HepG2 (cell line): ENCODE data around the gene DENND1C. TPM values are rescaled to one million over a fixed set of nuclear protein-coding genes. Genes with fewer than 3 reads are reported as not detected.

ENCODE experiments used
- AGO2 ChIP-seq: fragments of 200-400 bp; formaldehyde crosslinking; optimal IDR thresholded peaks from 2 replicates; pipeline ENCODE3; 2017; ENCODE audit warnings: mild to moderate bottlenecking, low read depth, low read length, moderate library complexity
- BCL3 ChIP-seq: sonication (generic); formaldehyde crosslinking; IDR thresholded peaks from 2 replicates; pipeline ENCODE4 v1.5.1; 2020; ENCODE audit warnings: mild to moderate bottlenecking, missing genetic modification reagents, moderate library complexity
- BRCA1 ChIP-seq: sonication (generic); formaldehyde crosslinking; IDR thresholded peaks from 2 replicates; pipeline ENCODE4 v1.4.0; 2020; ENCODE audit warnings: missing genetic modification reagents
- FOXK1 ChIP-seq: sonication (generic); formaldehyde crosslinking; IDR thresholded peaks from 2 replicates; pipeline ENCODE4 v1.4.0; 2020; ENCODE audit warnings: low read depth, missing genetic modification reagents, borderline replicate concordance
- HNRNPLL ChIP-seq: fragments of 200-400 bp; formaldehyde crosslinking; IDR thresholded peaks from 2 replicates; pipeline ENCODE4 v1.6.1; 2017; ENCODE audit warnings: mild to moderate bottlenecking, low read depth, low read length; ENCODE audit not compliant: poor library complexity, severe bottlenecking
- HOXA3 ChIP-seq: sonication (generic); formaldehyde crosslinking; IDR thresholded peaks from 2 replicates; pipeline ENCODE4 v1.5.0; 2020; ENCODE audit warnings: missing genetic modification reagents
- JUN ChIP-seq: sonication (generic); formaldehyde crosslinking; IDR thresholded peaks from 2 replicates; pipeline ENCODE4 v1.4.0; 2020; ENCODE audit warnings: mild to moderate bottlenecking, missing genetic modification reagents
- MXI1 ChIP-seq: IDR thresholded peaks from 3 replicates; pipeline ENCODE4 v1.6.1; 2012; ENCODE audit warnings: low read depth, low read length, inconsistent platforms, borderline replicate concordance
- SMYD3 ChIP-seq: sonication (generic); formaldehyde crosslinking; IDR thresholded peaks from 2 replicates; pipeline ENCODE4 v1.8.1; 2023; ENCODE audit warnings: mild to moderate bottlenecking, missing genetic modification reagents
- SNAPC5 ChIP-seq: sonication (generic); formaldehyde crosslinking; IDR thresholded peaks from 2 replicates; pipeline ENCODE4 v1.8.1; 2023; ENCODE audit warnings: mild to moderate bottlenecking, missing genetic modification reagents, borderline replicate concordance
- ZBTB7B ChIP-seq: sonication (generic); formaldehyde crosslinking; IDR thresholded peaks from 2 replicates; pipeline ENCODE4 v1.4.0; 2020; ENCODE audit warnings: missing genetic modification reagents
- ZFY ChIP-seq: sonication (generic); formaldehyde crosslinking; IDR thresholded peaks from 2 replicates; pipeline ENCODE4 v1.4.0; 2020; ENCODE audit warnings: missing genetic modification reagents
- ZNF18 ChIP-seq: sonication (generic); formaldehyde crosslinking; IDR thresholded peaks from 2 replicates; pipeline ENCODE4 v1.8.0; 2022; ENCODE audit warnings: mild to moderate bottlenecking, missing genetic modification reagents; ENCODE audit not compliant: insufficient replicate concordance
- ZNF772 ChIP-seq: sonication (generic); formaldehyde crosslinking; IDR thresholded peaks from 2 replicates; pipeline ENCODE4 v1.5.0; 2020; ENCODE audit warnings: mild to moderate bottlenecking, missing genetic modification reagents
- ZNF775 ChIP-seq: sonication (generic); formaldehyde crosslinking; IDR thresholded peaks from 2 replicates; pipeline ENCODE4 v1.4.0; 2020; ENCODE audit warnings: missing genetic modification reagents, mild to moderate bottlenecking, moderate library complexity, borderline replicate concordance
- ZSCAN21 ChIP-seq: sonication (generic); formaldehyde crosslinking; IDR thresholded peaks from 2 replicates; pipeline ENCODE4 v1.8.0; 2022; ENCODE audit warnings: mild to moderate bottlenecking, missing genetic modification reagents, moderate library complexity, borderline replicate concordance
- polyA plus RNA-seq, 8 experiments: library from polyadenylated mRNA; depleted of rRNA in 3 of 8; stranded (reverse) in 7 of 8; unstranded in 1 of 8; fragments of >200 nt; fragmentation: Illumina TruSeq in 4 of 8; extraction: Trizol in 4 of 8; gene quantifications; 2 replicates each; pipeline versions ENCODE4 v1.2.1 to v1.2.3, GENCODE V29; 2011 to 2016; ENCODE audit warnings: low read depth in 4 of 8, missing spikeins in 1 of 8, mixed read lengths in 1 of 8; ENCODE audit not compliant: insufficient read depth in 1 of 8
- total RNA-seq, 5 experiments: library from RNA; depleted of rRNA; stranded (reverse); fragments of >200 nt; fragmentation: Illumina TruSeq; extraction: Trizol; gene quantifications; 2 replicates each; pipeline ENCODE4 v1.2.3, GENCODE V29; 2016; ENCODE audit warnings: low read depth in 1 of 5
- TF ChIP-seq, protein P1 (sequence below), 2 experiments: fragments of 450-650 bp in 1 of 2; sonication (generic) in 1 of 2; formaldehyde crosslinking; IDR thresholded peaks; 2 replicates each; pipeline versions ENCODE4 v1.5.0 to v1.8.0; 2020 to 2022; ENCODE audit warnings: mild to moderate bottlenecking in 1 of 2, missing genetic modification reagents in 1 of 2
- TF ChIP-seq, protein P2 (sequence below): sonication (generic); formaldehyde crosslinking; IDR thresholded peaks from 2 replicates; pipeline ENCODE4 v1.5.0; 2020; ENCODE audit warnings: mild to moderate bottlenecking, low read depth, missing genetic modification reagents, borderline replicate concordance

DENND1C gene
- total and polyA plus RNA-seq, 2 of the 13 experiments (the other 11 are each of a cell fraction or from before 2014, with no cell fraction given), result 0.04 to 0.73 TPM

GRCh38 chr19:6464070-6464873 is 17.3 kb downstream of the DENND1C start, which contains the start of gene CRB3 (continued):
- TF ChIP-seq SNAPC5 (CRISPR knock-in tag) (0 out of 2 replicates have a peak, but pooled peaks have one; percentile 52), ZFY (CRISPR knock-in tag) (peak; percentile 79), HNRNPLL (peak; percentile 45), HOXA3 (CRISPR knock-in tag) (peak; percentile 58), ZNF775 (CRISPR knock-in tag) (no peak), BCL3 (no peak), MXI1 (peak; percentile 2; the same call in 1 of the 3 replicates), ZSCAN21 (CRISPR knock-in tag) (no peak), SMYD3 (CRISPR knock-in tag) (no peak), ZNF18 (peak; percentile 74), AGO2 (peak; percentile 44), ZNF772 (CRISPR knock-in tag) (0 out of 2 replicates have a peak, but pooled peaks have one; percentile 33), BRCA1 (CRISPR knock-in tag) (no peak), JUN (CRISPR knock-in tag) (no peak), ZBTB7B (CRISPR knock-in tag) (peak; percentile 50; the same call in 1 of the 2 replicates), FOXK1 (CRISPR knock-in tag) (no peak; the same call in 1 of the 2 replicates)
- TF ChIP-seq, protein P1, sequence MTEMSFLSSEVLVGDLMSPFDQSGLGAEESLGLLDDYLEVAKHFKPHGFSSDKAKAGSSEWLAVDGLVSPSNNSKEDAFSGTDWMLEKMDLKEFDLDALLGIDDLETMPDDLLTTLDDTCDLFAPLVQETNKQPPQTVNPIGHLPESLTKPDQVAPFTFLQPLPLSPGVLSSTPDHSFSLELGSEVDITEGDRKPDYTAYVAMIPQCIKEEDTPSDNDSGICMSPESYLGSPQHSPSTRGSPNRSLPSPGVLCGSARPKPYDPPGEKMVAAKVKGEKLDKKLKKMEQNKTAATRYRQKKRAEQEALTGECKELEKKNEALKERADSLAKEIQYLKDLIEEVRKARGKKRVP (CRISPR knock-in tag; IDR thresholded peaks at IDR 0.05), result no peak
- TF ChIP-seq, protein P2, sequence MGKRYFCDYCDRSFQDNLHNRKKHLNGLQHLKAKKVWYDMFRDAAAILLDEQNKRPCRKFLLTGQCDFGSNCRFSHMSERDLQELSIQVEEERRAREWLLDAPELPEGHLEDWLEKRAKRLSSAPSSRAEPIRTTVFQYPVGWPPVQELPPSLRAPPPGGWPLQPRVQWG, result no peak
